Ishikawa (cell line): ENCODE results near the gene FHIT.

Experiments used
- CEBPB ChIP-seq: IDR thresholded peaks from 2 replicates; pipeline ENCODE4 v1.6.1; 2012
- CREB1 ChIP-seq: IDR thresholded peaks from 2 replicates; pipeline ENCODE4 v1.6.1; 2012; ENCODE audit warnings: low read depth
- EGR1 ChIP-seq: IDR thresholded peaks from 2 replicates; pipeline ENCODE4 v1.6.1; 2012
- EP300 ChIP-seq: IDR thresholded peaks from 2 replicates; pipeline ENCODE4 v1.6.1; 2012; ENCODE audit warnings: borderline replicate concordance
- FOXM1 ChIP-seq: IDR thresholded peaks from 2 replicates; pipeline ENCODE4 v1.6.1; 2012; ENCODE audit warnings: low read depth, borderline replicate concordance
- NFIC ChIP-seq: IDR thresholded peaks from 2 replicates; pipeline ENCODE4 v1.6.1; 2012
- RAD21 ChIP-seq: IDR thresholded peaks from 2 replicates; pipeline ENCODE4 v1.6.1; 2012; ENCODE audit warnings: low read depth
- TAF1 ChIP-seq: IDR thresholded peaks from 2 replicates; pipeline ENCODE4 v1.6.1; 2012; ENCODE audit warnings: low read depth, mild to moderate bottlenecking
- TCF12 ChIP-seq: IDR thresholded peaks from 2 replicates; pipeline ENCODE4 v1.6.1; 2012; ENCODE audit warnings: low read depth
- TEAD4 ChIP-seq: IDR thresholded peaks from 2 replicates; pipeline ENCODE4 v1.6.1; 2012
- YY1 ChIP-seq: IDR thresholded peaks from 2 replicates; pipeline ENCODE4 v1.6.1; 2012; ENCODE audit warnings: low read depth
- ZBTB7A ChIP-seq: IDR thresholded peaks from 2 replicates; pipeline ENCODE4 v1.6.1; 2012; ENCODE audit warnings: low read depth
- TF ChIP-seq, protein P1 (sequence below): IDR thresholded peaks from 2 replicates; pipeline ENCODE4 v1.6.1; 2012
- TF ChIP-seq, protein P2 (sequence below): IDR thresholded peaks from 2 replicates; pipeline ENCODE4 v1.6.1; 2012; ENCODE audit warnings: low read depth, mild to moderate bottlenecking
- TF ChIP-seq, protein P3 (sequence below): IDR thresholded peaks from 2 replicates; pipeline ENCODE4 v1.6.1; 2012

The FHIT gene

DNA sequence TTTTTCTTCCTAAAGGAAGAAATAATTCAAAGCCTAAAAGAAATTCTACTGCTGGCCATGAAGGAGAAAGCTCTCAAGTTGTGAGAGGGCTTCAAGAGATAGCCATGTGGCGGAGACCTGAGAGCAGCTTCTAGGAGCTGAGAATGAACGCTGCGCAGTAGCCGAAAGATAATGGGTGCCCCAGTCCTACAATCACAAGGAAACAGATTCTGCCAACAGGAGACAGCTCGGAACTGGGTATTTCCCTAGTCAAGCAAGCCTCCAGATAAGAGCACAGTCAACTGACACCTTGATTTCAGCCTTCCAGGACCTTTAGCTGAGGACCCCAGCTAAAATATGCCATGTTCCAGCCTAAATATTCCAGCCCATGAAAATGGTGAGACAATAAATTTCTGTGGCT lies 824.1 kb downstream of the FHIT start:
- TF ChIP-seq CREB1 (no peak), YY1 (no peak), FOXM1 (no peak), TCF12 (no peak), CEBPB (no peak), RAD21 (no peak)

DNA sequence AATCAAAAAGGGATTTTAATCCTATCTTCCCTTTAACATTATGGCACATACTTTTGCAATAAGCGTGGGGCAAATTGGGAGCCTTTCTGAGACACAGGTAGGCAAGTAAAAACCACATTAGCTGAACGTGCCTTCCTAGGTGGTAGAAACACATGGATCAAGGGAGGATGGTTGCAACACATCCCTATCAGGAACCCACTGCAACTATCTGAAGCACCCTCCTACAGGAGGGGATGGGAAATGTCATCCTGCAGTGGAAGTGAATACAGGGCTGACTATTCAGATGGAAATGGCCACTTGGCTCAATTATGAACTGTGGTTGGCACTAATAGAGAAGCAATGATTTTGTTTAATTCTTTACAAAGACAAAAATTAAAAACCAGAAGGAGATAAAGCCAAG lies 826.3 kb downstream of the FHIT start:
- TF ChIP-seq EP300 (no peak), FOXM1 (no peak), TEAD4 (no peak), NFIC (no peak), TCF12 (no peak), TAF1 (no peak), ZBTB7A (no peak), EGR1 (no peak), YY1 (no peak), RAD21 (no peak), CREB1 (no peak), CEBPB (no peak)
- TF ChIP-seq, protein P1, sequence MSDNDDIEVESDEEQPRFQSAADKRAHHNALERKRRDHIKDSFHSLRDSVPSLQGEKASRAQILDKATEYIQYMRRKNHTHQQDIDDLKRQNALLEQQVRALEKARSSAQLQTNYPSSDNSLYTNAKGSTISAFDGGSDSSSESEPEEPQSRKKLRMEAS = no peak
- TF ChIP-seq, protein P2, sequence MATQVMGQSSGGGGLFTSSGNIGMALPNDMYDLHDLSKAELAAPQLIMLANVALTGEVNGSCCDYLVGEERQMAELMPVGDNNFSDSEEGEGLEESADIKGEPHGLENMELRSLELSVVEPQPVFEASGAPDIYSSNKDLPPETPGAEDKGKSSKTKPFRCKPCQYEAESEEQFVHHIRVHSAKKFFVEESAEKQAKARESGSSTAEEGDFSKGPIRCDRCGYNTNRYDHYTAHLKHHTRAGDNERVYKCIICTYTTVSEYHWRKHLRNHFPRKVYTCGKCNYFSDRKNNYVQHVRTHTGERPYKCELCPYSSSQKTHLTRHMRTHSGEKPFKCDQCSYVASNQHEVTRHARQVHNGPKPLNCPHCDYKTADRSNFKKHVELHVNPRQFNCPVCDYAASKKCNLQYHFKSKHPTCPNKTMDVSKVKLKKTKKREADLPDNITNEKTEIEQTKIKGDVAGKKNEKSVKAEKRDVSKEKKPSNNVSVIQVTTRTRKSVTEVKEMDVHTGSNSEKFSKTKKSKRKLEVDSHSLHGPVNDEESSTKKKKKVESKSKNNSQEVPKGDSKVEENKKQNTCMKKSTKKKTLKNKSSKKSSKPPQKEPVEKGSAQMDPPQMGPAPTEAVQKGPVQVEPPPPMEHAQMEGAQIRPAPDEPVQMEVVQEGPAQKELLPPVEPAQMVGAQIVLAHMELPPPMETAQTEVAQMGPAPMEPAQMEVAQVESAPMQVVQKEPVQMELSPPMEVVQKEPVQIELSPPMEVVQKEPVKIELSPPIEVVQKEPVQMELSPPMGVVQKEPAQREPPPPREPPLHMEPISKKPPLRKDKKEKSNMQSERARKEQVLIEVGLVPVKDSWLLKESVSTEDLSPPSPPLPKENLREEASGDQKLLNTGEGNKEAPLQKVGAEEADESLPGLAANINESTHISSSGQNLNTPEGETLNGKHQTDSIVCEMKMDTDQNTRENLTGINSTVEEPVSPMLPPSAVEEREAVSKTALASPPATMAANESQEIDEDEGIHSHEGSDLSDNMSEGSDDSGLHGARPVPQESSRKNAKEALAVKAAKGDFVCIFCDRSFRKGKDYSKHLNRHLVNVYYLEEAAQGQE = no peak
- TF ChIP-seq, protein P3, sequence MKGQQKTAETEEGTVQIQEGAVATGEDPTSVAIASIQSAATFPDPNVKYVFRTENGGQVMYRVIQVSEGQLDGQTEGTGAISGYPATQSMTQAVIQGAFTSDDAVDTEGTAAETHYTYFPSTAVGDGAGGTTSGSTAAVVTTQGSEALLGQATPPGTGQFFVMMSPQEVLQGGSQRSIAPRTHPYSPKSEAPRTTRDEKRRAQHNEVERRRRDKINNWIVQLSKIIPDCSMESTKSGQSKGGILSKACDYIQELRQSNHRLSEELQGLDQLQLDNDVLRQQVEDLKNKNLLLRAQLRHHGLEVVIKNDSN = no peak

DNA sequence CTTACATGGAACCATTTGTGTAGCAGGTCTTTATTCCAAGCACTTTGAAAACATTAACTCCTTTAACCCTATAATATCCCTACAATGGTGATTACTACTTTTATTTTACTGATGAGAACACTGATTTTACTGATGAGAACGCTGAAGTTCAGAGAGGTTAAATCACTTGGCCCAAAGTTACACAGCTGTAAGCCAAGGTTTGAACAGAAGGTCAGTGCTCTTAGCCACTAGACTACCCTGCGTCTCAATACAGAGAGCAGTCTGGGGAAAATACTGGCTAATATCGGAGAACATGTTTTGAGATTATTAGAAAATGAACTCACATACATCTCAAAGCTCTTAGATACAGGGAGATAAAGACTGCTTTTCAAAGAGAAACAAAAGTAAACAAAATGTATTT lies 827.2 kb downstream of the FHIT start:
- TF ChIP-seq TAF1 (no peak), TCF12 (no peak), EGR1 (no peak), CEBPB (no peak), TEAD4 (no peak), FOXM1 (no peak), YY1 (no peak), ZBTB7A (no peak), CREB1 (no peak), EP300 (no peak), NFIC (no peak), RAD21 (no peak)
- TF ChIP-seq, protein P1 = no peak
- TF ChIP-seq, protein P2 = no peak
- TF ChIP-seq, protein P3 = no peak

DNA sequence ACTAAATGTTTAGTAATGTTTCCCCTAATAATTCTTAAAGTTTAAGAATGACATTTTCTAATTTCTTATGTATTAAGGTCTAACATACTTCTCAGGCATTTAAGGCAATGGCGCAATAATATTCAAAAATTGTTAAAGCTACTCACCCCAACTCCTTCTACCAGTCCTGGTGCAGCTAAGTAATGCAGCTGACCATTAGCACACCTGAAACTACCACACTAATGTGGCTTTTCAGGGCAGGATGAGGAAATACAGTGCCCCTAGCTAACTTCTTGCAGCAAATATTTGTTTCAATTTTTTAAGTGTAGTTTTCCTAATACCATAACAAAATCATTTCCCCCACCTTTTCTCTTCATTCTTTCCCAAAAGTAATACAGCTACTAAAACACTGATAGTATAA lies 827.7 kb downstream of the FHIT start:
- TF ChIP-seq EP300 (no peak), EGR1 (no peak), FOXM1 (no peak), TCF12 (no peak), CREB1 (no peak), ZBTB7A (no peak), TAF1 (no peak), NFIC (no peak), TEAD4 (no peak), CEBPB (no peak)
- TF ChIP-seq, protein P3 = no peak

DNA sequence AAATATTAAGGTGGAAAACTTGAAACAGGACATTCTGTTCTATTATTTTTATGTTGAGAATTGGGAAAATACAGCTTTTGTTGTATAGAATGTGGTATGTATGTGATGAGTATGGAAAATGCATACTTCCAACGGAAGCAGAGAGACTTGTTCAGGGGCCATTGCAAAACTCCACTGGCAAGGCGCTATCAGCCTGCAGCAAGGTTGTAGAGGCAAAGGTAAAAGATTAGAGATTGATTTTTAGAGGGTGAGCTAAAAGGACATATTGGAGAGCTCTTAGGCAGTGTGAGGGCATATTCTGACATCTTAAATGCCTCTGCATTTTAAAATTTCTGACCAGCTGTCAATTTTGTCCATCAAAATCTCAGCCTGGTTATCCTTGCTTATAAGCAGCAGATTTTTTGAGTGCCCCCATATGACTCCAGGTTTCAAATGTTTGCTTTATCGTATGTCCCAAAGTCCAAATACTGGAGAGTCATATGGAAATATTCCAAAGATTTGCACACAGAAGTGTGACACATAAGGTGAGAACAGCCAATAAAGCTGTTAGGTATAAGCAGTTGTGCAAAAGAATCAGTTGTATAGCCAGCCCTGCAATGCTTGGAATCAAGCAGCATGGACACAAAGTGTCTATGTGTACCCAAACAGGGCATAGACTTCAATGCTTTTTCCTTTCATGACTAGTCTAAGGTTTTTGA lies 829.4 kb downstream of the FHIT start:
- TF ChIP-seq TEAD4 (no peak), FOXM1 (no peak), TCF12 (no peak), EGR1 (no peak), TAF1 (no peak), ZBTB7A (no peak), CEBPB (no peak), YY1 (no peak), NFIC (no peak), RAD21 (no peak), EP300 (no peak), CREB1 (no peak)
- TF ChIP-seq, protein P2 = no peak
- TF ChIP-seq, protein P3 = no peak
- TF ChIP-seq, protein P1 = no peak
